ENCODE measurements around the gene C1QTNF8. TPM values are rescaled to one million over a fixed set of nuclear protein-coding genes. Genes with fewer than 3 reads are reported as not detected.
A peak's percentile ranks its signal among the peaks of the same experiment; 100 is the strongest.

The C1QTNF8 gene
- total and polyA plus RNA-seq, 2 of the 13 experiments (the other 11 are each of a cell fraction or from before 2014, with no cell fraction given): 0.09 TPM; not detected in 1

DNA sequence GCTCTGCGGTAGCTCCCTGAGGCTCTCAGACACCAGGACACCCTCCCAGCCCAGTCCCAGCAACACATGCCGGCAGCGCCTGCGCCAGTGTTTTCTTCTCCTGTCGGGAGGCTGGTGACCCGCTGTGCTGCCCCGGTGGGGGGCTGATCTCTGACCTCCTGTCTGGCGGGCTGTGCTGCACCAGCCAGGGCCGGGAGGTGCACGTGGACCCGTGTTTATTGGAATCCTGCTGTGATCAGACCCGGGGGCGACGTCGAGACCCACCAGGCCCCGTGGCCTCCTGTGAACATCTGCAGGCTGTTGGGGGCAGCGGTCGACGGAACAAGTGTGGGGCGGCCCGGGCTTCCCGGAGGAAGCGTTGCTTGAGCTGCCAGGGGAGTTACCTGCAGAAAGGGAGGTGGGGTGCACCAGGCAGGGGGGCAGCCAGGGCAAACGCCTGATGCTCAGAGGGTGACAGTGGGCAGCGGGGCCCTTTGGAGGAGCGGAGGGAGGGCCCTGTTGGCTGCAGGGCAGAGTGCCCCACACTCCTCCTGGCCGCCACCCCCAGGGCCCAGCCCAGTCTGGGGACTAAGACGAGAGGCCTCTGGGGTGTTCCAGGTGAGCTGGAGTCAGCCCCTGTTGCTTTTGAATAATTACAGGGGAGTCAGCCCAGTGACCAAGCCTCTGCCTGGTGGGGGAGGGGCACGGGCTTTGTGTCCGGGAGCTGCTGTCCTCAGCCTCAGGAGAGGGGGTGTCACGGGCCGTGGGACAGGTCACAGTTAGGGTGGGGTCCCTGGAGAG is 25.8 kb downstream of the C1QTNF8 start:
- H3K4me2 ChIP-seq (ENCODE audit: low read depth, low read length): no peak overlapping the region
- ChIA-PET POLR2A (no interaction called here), CTCF (ENCODE audit: low intra/inter-chr PET ratio, low total read pairs) (no interaction called here)
- BruUV-seq (replicated peaks): no TSS peak
- no peaks in the 10 kb centered on the region for H3K79me2 ChIP-seq (ENCODE audit: insufficient read depth, low read length)
- 19% methylated on average over 18 of the region's 32 CpGs for WGBS (ENCODE audit: low lambda C conversion rate)
- no peak overlapping the region for H2AFZ ChIP-seq (ENCODE audit: low read length)
- in situ Hi-C loops (cut with HindIII; ENCODE audit: extremely low pct_ligation_motif_present, low pct_unique_long_range_greater_than_20kb) (no loop called here), intact Hi-C loops (cut with micrococcal nuclease; ENCODE audit: unreplicated experiment) (no loop called here)
- DNase-seq (ENCODE audit: low spot score) (no peak), ATAC-seq (peak; percentile 4; the same call in 2 of the 3 replicates), FAIRE-seq (no peak)
- peaks cover 5% of the 10 kb centered on the region; the same call in 1 of the 2 replicates for H4K20me1 ChIP-seq (ENCODE audit: insufficient read depth, low read length)
- H3K27ac ChIP-seq (ENCODE audit: extremely low read length, insufficient read depth, low read length): no peak overlapping the region
- peaks cover 16 to 78% of the 10 kb centered on the region in 2 experiments; a peak in 4 of 5 replicates for H3K27me3 ChIP-seq (ENCODE audit: control insufficient read depth in 1 of 2, insufficient read depth in 2 of 2, low read length in 2 of 2)
- no peaks in the 10 kb centered on the region for H3K9me3 ChIP-seq (ENCODE audit: low read length)
- H3K36me3 ChIP-seq (replicated peaks in 1 of 2; ENCODE audit: control insufficient read depth in 1 of 2, insufficient read depth in 2 of 2, low read length in 2 of 2): no peaks in the 10 kb centered on the region
- H3K4me3 ChIP-seq (replicated peaks in 1 of 3; ENCODE audit: insufficient read depth in 1 of 3, low read depth in 2 of 3, low read length in 3 of 3): no peak overlapping the region
- no peak overlapping the region for H3K9ac ChIP-seq (ENCODE audit: insufficient read depth, low read depth, low read length)
- peaks cover 2% of the 10 kb centered on the region; the same call in 1 of the 2 replicates for H3K4me1 ChIP-seq (ENCODE audit: insufficient read depth, low read length)
- no peak for TF ChIP-seq ATF4 (CRISPR knock-in tag; IDR thresholded peaks at IDR 0.05)
- TF ChIP-seq KLF9 (CRISPR knock-in tag; IDR thresholded peaks at IDR 0.05; ENCODE audit: low read depth): no peak
- TF ChIP-seq SIN3B (IDR thresholded peaks at IDR 0.05; ENCODE audit: low read length): no peak
- TF ChIP-seq E2F5 (CRISPR knock-in tag; conservative IDR thresholded peaks at IDR 0.05): no peak
- no peak for TF ChIP-seq THAP7 (CRISPR knock-in tag; IDR thresholded peaks at IDR 0.05)
- TF ChIP-seq MEIS2 (CRISPR knock-in tag; IDR thresholded peaks at IDR 0.05): no peak
- no peak for TF ChIP-seq CSRNP1 (CRISPR knock-in tag; IDR thresholded peaks at IDR 0.05)
- TF ChIP-seq ZNF687 (CRISPR knock-in tag; IDR thresholded peaks at IDR 0.05): peak; percentile 48; the same call in 1 of the 2 replicates
- TF ChIP-seq TEAD2 (CRISPR knock-in tag; IDR thresholded peaks at IDR 0.05): no peak
- TF ChIP-seq DNMT3B (CRISPR knock-in tag; conservative IDR thresholded peaks at IDR 0.05): no peak
- TF ChIP-seq AGO2 (optimal IDR thresholded peaks at IDR 0.05; ENCODE audit: low read depth, low read length): no peak
- peak; percentile 60 for TF ChIP-seq AGO1 (IDR thresholded peaks at IDR 0.05; ENCODE audit: low read depth, low read length, poor library complexity, severe bottlenecking)
- no peak for TF ChIP-seq KAT8 (CRISPR knock-in tag; IDR thresholded peaks at IDR 0.05)
- TF ChIP-seq ZNF556 (CRISPR knock-in tag; IDR thresholded peaks at IDR 0.05; ENCODE audit: borderline replicate concordance): no peak
- TF ChIP-seq ZNF83 (CRISPR knock-in tag; IDR thresholded peaks at IDR 0.05; ENCODE audit: borderline replicate concordance): no peak
